A673 (cell line): ENCODE results near the gene UTP14C. TPM values are rescaled to one million over a fixed set of nuclear protein-coding genes. Genes with fewer than 3 reads are reported as not detected.

ENCODE experiments used
- BruUV-seq: library from RNA; stranded (reverse); fragments of 400-500 nt; replicated peaks from 2 replicates; lab custom pipeline; 2021; lab: Mats Ljungman, UMichigan
- CTCF ChIA-PET: fragments of 300-600 bp; sonication (Branson Sonifier 250); formaldehyde crosslinking; loops from one replicate; lab custom pipeline; 2022; ENCODE audit warnings: antibody characterized with exemption; lab: Charles Lee
- POLR2A ChIA-PET: fragments of 300-600 bp; sonication (Branson Sonifier 250); formaldehyde crosslinking; loops from one replicate; lab custom pipeline; 2022; ENCODE audit warnings: antibody characterized with exemption; ENCODE audit not compliant: low non-redundant PET; lab: Charles Lee
- DNase-seq: peaks from one replicate; pipeline ENCODE4 v3.0.0-alpha.2; 2015; ENCODE audit warnings: low spot score
- H3K27ac ChIP-seq: fragments of 200-600 bp; sonication (generic); 2 replicates; pipeline ENCODE4 v1.5.1; 2016; ENCODE audit warnings: mixed run types, low read depth, mild to moderate bottlenecking, mixed read lengths, antibody characterized with exemption, low read length; ENCODE audit not compliant: poor library complexity, severe bottlenecking
- H3K27me3 ChIP-seq: fragments of 200-600 bp; sonication (generic); replicated peaks from 2 replicates; pipeline ENCODE4 v1.6.1; 2017; ENCODE audit warnings: mixed run types, low read depth, mild to moderate bottlenecking, mixed read lengths, antibody characterized with exemption, low read length; ENCODE audit not compliant: insufficient read depth, poor library complexity
- H3K36me3 ChIP-seq: fragments of 200-600 bp; sonication (generic); 2 replicates; pipeline ENCODE4 v1.6.1; 2016; ENCODE audit warnings: mixed run types, mild to moderate bottlenecking, mixed read lengths, antibody characterized with exemption, low read length; ENCODE audit not compliant: insufficient read depth, poor library complexity, severe bottlenecking
- H3K4me1 ChIP-seq: fragments of 200-600 bp; sonication (generic); 2 replicates; pipeline ENCODE4 v1.6.1; 2017; ENCODE audit warnings: mixed run types, mild to moderate bottlenecking, mixed read lengths, antibody characterized with exemption, low read length; ENCODE audit not compliant: insufficient read depth, poor library complexity, severe bottlenecking
- H3K4me3 ChIP-seq: fragments of 200-600 bp; sonication (generic); 2 replicates; pipeline ENCODE4 v1.5.1; 2016; ENCODE audit warnings: low read depth, mixed run types, mild to moderate bottlenecking, mixed read lengths, low read length; ENCODE audit not compliant: poor library complexity, severe bottlenecking
- H3K9me3 ChIP-seq: fragments of 200-600 bp; sonication (generic); 2 replicates; pipeline ENCODE4 v1.6.1; 2016; ENCODE audit warnings: mixed run types, low read depth, mild to moderate bottlenecking, mixed read lengths, antibody characterized with exemption, low read length; ENCODE audit not compliant: poor library complexity, severe bottlenecking
- CTCF ChIP-seq: fragments of 300-800, 200-600 bp; sonication (generic); conservative IDR thresholded peaks from 2 replicates; pipeline ENCODE4 v1.5.1; 2017; ENCODE audit warnings: low read depth, mild to moderate bottlenecking, antibody characterized with exemption, low read length, moderate library complexity, mixed read lengths
- EZH2 ChIP-seq: fragments of 200-600 bp; sonication (generic); IDR thresholded peaks from 2 replicates; pipeline ENCODE4 v1.6.1; 2017; ENCODE audit warnings: borderline replicate concordance, low read depth, mild to moderate bottlenecking, mixed read lengths, antibody characterized with exemption, low read length; ENCODE audit not compliant: poor library complexity, severe bottlenecking
- intact Hi-C: fragments of 100-400 bp; cut with micrococcal nuclease; formaldehyde crosslinking; loops from one replicate; pipeline ENCODE4 v1.10.0; 2022; ENCODE audit not compliant: unreplicated experiment
- total RNA-seq: library from RNA; stranded (reverse); gene quantifications from 2 replicates; pipeline ENCODE4 v1.2.3, GENCODE V29; 2021

Gene UTP14C
- total RNA-seq, 1 experiment from 2014 or later: 15.2 TPM

- CTCF ChIA-PET: no interaction called here
Observed at GRCh38 chr13:51993713-51994112, 30.8 kb upstream of the UTP14C start.

GRCh38 chr13:51995677-51996551, 28.6 kb upstream of the UTP14C start:
- no peak overlapping the region for H3K27ac ChIP-seq
- no peaks in the 10 kb centered on the region for H3K9me3 ChIP-seq
- TF ChIP-seq CTCF (peak; percentile 29; the same call in 1 of the 2 replicates), EZH2 (no peak)
- ChIA-PET POLR2A (no interaction called here), CTCF (no interaction called here)
- H3K4me1 ChIP-seq: no peaks in the 10 kb centered on the region
- H3K4me3 ChIP-seq: no peak overlapping the region
- no TSS peak for BruUV-seq
- H3K36me3 ChIP-seq: no peaks in the 10 kb centered on the region
- intact Hi-C loops: no loop called here
- peaks cover 15% of the 10 kb centered on the region for H3K27me3 ChIP-seq
- peak; percentile 39 for DNase-seq

More at GRCh38 chr13:51993713-51994112, 30.8 kb upstream of the UTP14C start:
- H3K27me3 ChIP-seq: peaks cover 15% of the 10 kb centered on the region
- no peak overlapping the region for H3K27ac ChIP-seq
- H3K4me1 ChIP-seq: no peaks in the 10 kb centered on the region
- no TSS peak for BruUV-seq
- H3K4me3 ChIP-seq: no peak overlapping the region
- no peaks in the 10 kb centered on the region for H3K9me3 ChIP-seq
- intact Hi-C loops: no loop called here
- TF ChIP-seq CTCF (no peak), EZH2 (no peak)
- POLR2A ChIA-PET: no interaction called here
- no peak for DNase-seq
- no peaks in the 10 kb centered on the region for H3K36me3 ChIP-seq

- no TSS peak for BruUV-seq
Observed at GRCh38 chr13:51996641-51997040, 27.9 kb upstream of the UTP14C start.

More at GRCh38 chr13:51996641-51997040, 27.9 kb upstream of the UTP14C start:
- no peak overlapping the region for H3K27ac ChIP-seq
- no peaks in the 10 kb centered on the region for H3K4me1 ChIP-seq
- ChIA-PET CTCF (no interaction called here), POLR2A (no interaction called here)
- intact Hi-C loops: no loop called here
- H3K4me3 ChIP-seq: no peak overlapping the region
- TF ChIP-seq CTCF (no peak), EZH2 (no peak)
- H3K36me3 ChIP-seq: no peaks in the 10 kb centered on the region
- DNase-seq: no peak
- H3K27me3 ChIP-seq: peaks cover 15% of the 10 kb centered on the region
- H3K9me3 ChIP-seq: no peaks in the 10 kb centered on the region
